LNCAP (cell line): Measurements from ENCODE around the gene ACTN4.

Source experiments
- CTCF ChIP-seq: fragments of 450-650 bp; IDR thresholded peaks from 2 replicates; pipeline ENCODE4 v1.5.1; 2017; ENCODE audit warnings: mild to moderate bottlenecking

The ACTN4 gene

GRCh38 chr19:38617764-38618589 lies 29.5 kb upstream of the ACTN4 start, which contains the start of gene MAP4K1:
MAP4K1 (minus strand) TSS chr19:38617953; CDS start chr19:38617895, 58 bp downstream.
- TF ChIP-seq CTCF, result no peak

GRCh38 chr19:38618590-38619360 lies 28.7 kb upstream of the ACTN4 start, which contains the start of gene EIF3K:
EIF3K (plus strand) TSS chr19:38619188; CDS start chr19:38619269, 81 bp downstream.
- TF ChIP-seq CTCF, result no peak

GRCh38 chr19:38619361-38620174 lies 27.9 kb upstream of the ACTN4 start:
- TF ChIP-seq CTCF, result no peak

GRCh38 chr19:38624822-38625221 lies 22.6 kb upstream of the ACTN4 start:
- no peak for TF ChIP-seq CTCF

GRCh38 chr19:38626401-38626800 lies 21.0 kb upstream of the ACTN4 start:
- TF ChIP-seq CTCF, result no peak

GRCh38 chr19:38629568-38629967 lies 17.9 kb upstream of the ACTN4 start:
- TF ChIP-seq CTCF, result no peak
